ENCODE results near the gene UGT1A3. TPM values are rescaled to one million over a fixed set of nuclear protein-coding genes. Genes with fewer than 3 reads are reported as not detected.

The UGT1A3 gene
- total and polyA plus RNA-seq, 10 of the 15 experiments (the other 5 are each of a cell fraction or from before 2014, with no cell fraction given), result not detected

GRCh38 chr2:233815861-233816260 lies 87.0 kb downstream of the UGT1A3 start:
- Histone ChIP-seq H2AFZ (ENCODE audit: control insufficient read depth, low read depth, low read length) (no peak overlapping the region), H3K4me2 (ENCODE audit: control insufficient read depth, insufficient read depth) (no peak overlapping the region), H3K4me3 (no peak overlapping the region), H3K9me3 (replicated peaks; ENCODE audit: control insufficient read depth, insufficient read depth, low read length) (no peaks in the 10 kb centered on the region), H3K79me2 (ENCODE audit: control insufficient read depth, insufficient read depth, low read length) (no peaks in the 10 kb centered on the region), H3K27me3 (replicated peaks in 1 of 2; ENCODE audit: control insufficient read depth in 2 of 2, insufficient read depth in 2 of 2, low read length in 1 of 2) (no peaks in the 10 kb centered on the region; a peak in 3 of 4 replicates), H3K9ac (ENCODE audit: control insufficient read depth, insufficient read depth, low read length) (no peak overlapping the region), H3K36me3 (ENCODE audit: control insufficient read depth in 2 of 2, insufficient read depth in 2 of 2, low read length in 1 of 2) (no peaks in the 10 kb centered on the region), H3K4me1 (ENCODE audit: control insufficient read depth, insufficient read depth, low read length) (no peaks in the 10 kb centered on the region), H4K20me1 (ENCODE audit: control insufficient read depth, insufficient read depth) (no peaks in the 10 kb centered on the region), H3K27ac (ENCODE audit: control insufficient read depth, insufficient read depth) (no peak overlapping the region)
- TF ChIP-seq PAX5 (IDR thresholded peaks at IDR 0.05; ENCODE audit: borderline replicate concordance, low read depth, low read length) (no peak), E2F8 (IDR thresholded peaks at IDR 0.05; ENCODE audit: low read depth, partially characterized antibody) (no peak), GABPA (IDR thresholded peaks at IDR 0.05; ENCODE audit: low read depth) (no peak), NFXL1 (IDR thresholded peaks at IDR 0.05; ENCODE audit: borderline replicate concordance) (no peak)
- FAIRE-seq, result no peak
- DNase-seq (ENCODE audit: low read depth, low spot score), result no peak
- in situ Hi-C loops (cut with MboI) (no loop called here), intact Hi-C loops (cut with micrococcal nuclease; ENCODE audit: unreplicated experiment) (no loop called here)
- ChIA-PET POLR2A (no interaction called here), RAD21 (ENCODE audit: unreplicated experiment) (no interaction called here), SMC1A (ENCODE audit: uncharacterized antibody, unreplicated experiment) (no interaction called here), CTCF (no interaction called here)
- ATAC-seq, result no peak
- BruUV-seq (replicated peaks), result no TSS peak
- WGBS (ENCODE audit: insufficient coverage, insufficient replicate concordance, low lambda C conversion rate, missing lambda C conversion rate), result 46% methylated on average over 6 of the region's 6 CpGs

GRCh38 chr2:233816334-233816733 lies 87.5 kb downstream of the UGT1A3 start:
- no peak overlapping the region for H3K27ac ChIP-seq (ENCODE audit: control insufficient read depth, insufficient read depth)
- H3K4me3 ChIP-seq, result no peak overlapping the region
- no peaks in the 10 kb centered on the region for H3K9me3 ChIP-seq (replicated peaks; ENCODE audit: control insufficient read depth, insufficient read depth, low read length)
- BruUV-seq (replicated peaks), result no TSS peak
- ChIA-PET CTCF (no interaction called here), POLR2A (interaction anchor here (0.6 kb wide), 1 partner anchor 124 kb away, joined by 4 read pairs; no protein-coding TSS in a partner anchor), RAD21 (ENCODE audit: unreplicated experiment) (no interaction called here), SMC1A (ENCODE audit: uncharacterized antibody, unreplicated experiment) (no interaction called here)
- H3K79me2 ChIP-seq (ENCODE audit: control insufficient read depth, insufficient read depth, low read length), result no peaks in the 10 kb centered on the region
- DNase-seq (ENCODE audit: low read depth, low spot score) (no peak), FAIRE-seq (no peak), ATAC-seq (no peak)
- WGBS (ENCODE audit: insufficient coverage, insufficient replicate concordance, low lambda C conversion rate, missing lambda C conversion rate), result 0% methylated on average over 2 of the region's 2 CpGs
- no peaks in the 10 kb centered on the region for H4K20me1 ChIP-seq (ENCODE audit: control insufficient read depth, insufficient read depth)
- no peak overlapping the region for H3K4me2 ChIP-seq (ENCODE audit: control insufficient read depth, insufficient read depth)
- H3K9ac ChIP-seq (ENCODE audit: control insufficient read depth, insufficient read depth, low read length), result no peak overlapping the region
- in situ Hi-C loops (cut with MboI) (no loop called here), intact Hi-C loops (cut with micrococcal nuclease; ENCODE audit: unreplicated experiment) (no loop called here)
- H2AFZ ChIP-seq (ENCODE audit: control insufficient read depth, low read depth, low read length), result no peak overlapping the region
- no peaks in the 10 kb centered on the region for H3K36me3 ChIP-seq (ENCODE audit: control insufficient read depth in 2 of 2, insufficient read depth in 2 of 2, low read length in 1 of 2)
- no peaks in the 10 kb centered on the region; a peak in 3 of 4 replicates for H3K27me3 ChIP-seq (replicated peaks in 1 of 2; ENCODE audit: control insufficient read depth in 2 of 2, insufficient read depth in 2 of 2, low read length in 1 of 2)
- H3K4me1 ChIP-seq (ENCODE audit: control insufficient read depth, insufficient read depth, low read length), result no peaks in the 10 kb centered on the region
- TF ChIP-seq CREB1 (IDR thresholded peaks at IDR 0.05; ENCODE audit: low read depth) (no peak), ZNF384 (IDR thresholded peaks at IDR 0.05; ENCODE audit: borderline replicate concordance, low read depth, low read length) (no peak), BMI1 (IDR thresholded peaks at IDR 0.05; ENCODE audit: borderline replicate concordance) (no peak), NR2F1 (conservative IDR thresholded peaks at IDR 0.05) (no peak), KLF5 (IDR thresholded peaks at IDR 0.05; ENCODE audit: partially characterized antibody) (no peak), ATF2 (IDR thresholded peaks at IDR 0.05; ENCODE audit: low read length) (no peak)
- TF ChIP-seq, protein P1, sequence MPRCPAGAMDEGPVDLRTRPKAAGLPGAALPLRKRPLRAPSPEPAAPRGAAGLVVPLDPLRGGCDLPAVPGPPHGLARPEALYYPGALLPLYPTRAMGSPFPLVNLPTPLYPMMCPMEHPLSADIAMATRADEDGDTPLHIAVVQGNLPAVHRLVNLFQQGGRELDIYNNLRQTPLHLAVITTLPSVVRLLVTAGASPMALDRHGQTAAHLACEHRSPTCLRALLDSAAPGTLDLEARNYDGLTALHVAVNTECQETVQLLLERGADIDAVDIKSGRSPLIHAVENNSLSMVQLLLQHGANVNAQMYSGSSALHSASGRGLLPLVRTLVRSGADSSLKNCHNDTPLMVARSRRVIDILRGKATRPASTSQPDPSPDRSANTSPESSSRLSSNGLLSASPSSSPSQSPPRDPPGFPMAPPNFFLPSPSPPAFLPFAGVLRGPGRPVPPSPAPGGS (IDR thresholded peaks at IDR 0.05; ENCODE audit: borderline replicate concordance, insufficient read depth, low read depth, low read length, poor library complexity, severe bottlenecking), result no peak
- TF ChIP-seq, protein P2, sequence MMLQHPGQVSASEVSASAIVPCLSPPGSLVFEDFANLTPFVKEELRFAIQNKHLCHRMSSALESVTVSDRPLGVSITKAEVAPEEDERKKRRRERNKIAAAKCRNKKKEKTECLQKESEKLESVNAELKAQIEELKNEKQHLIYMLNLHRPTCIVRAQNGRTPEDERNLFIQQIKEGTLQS (IDR thresholded peaks at IDR 0.05; ENCODE audit: borderline replicate concordance, extremely low read depth, low read depth, low read length), result no peak

All from GM12878 (cell line).